Measurements from ENCODE around the gene TOR1AIP2.
A peak's percentile ranks its signal among the peaks of the same experiment; 100 is the strongest.

TOR1AIP2 gene

GRCh38 chr1:179881642-179882252, 4.1 kb upstream of the TOR1AIP2 start:
- H3K36me3 ChIP-seq (ENCODE audit: insufficient read depth, low read length): peaks cover 23% of the 10 kb centered on the region
- H2AFZ ChIP-seq (ENCODE audit: low read depth, low read length): peak overlapping the region; percentile 94
- H3K79me2 ChIP-seq (ENCODE audit: insufficient read depth, low read length): peaks cover 70% of the 10 kb centered on the region
- H3K9me3 ChIP-seq (ENCODE audit: insufficient read depth, low read length, severe bottlenecking): no peaks in the 10 kb centered on the region
- DNase-seq: no peak
- ATAC-seq (ENCODE audit: insufficient read depth, low read depth): peak; percentile 15; the same call in 2 of the 3 replicates
- TF ChIP-seq EZH2 (IDR thresholded peaks at IDR 0.05; ENCODE audit: borderline replicate concordance, low read depth, low read length, severe bottlenecking): no peak
- TF ChIP-seq CTCF (IDR thresholded peaks at IDR 0.05; ENCODE audit: borderline replicate concordance, extremely low read depth, low read length, poor library complexity, severe bottlenecking): peak; percentile 4
- H3K27ac ChIP-seq (ENCODE audit: low read length): peak overlapping the region; percentile 94
- peaks cover 59% of the 10 kb centered on the region for H3K4me1 ChIP-seq (ENCODE audit: insufficient read depth, low read length)
- no peaks in the 10 kb centered on the region for H4K20me1 ChIP-seq (ENCODE audit: insufficient read depth, low read length)
- peak overlapping the region; percentile 83 for H3K9ac ChIP-seq (ENCODE audit: low read depth, low read length)
- H3K4me3 ChIP-seq (ENCODE audit: low read depth in 1 of 2, low read length in 2 of 2): peak overlapping the region; percentile 48 to 86
- H3K27me3 ChIP-seq (ENCODE audit: insufficient read depth, low read length, poor library complexity): no peaks in the 10 kb centered on the region
- peak overlapping the region; percentile 73 for H3K4me2 ChIP-seq (ENCODE audit: insufficient read depth, low read length)

GRCh38 chr1:179879797-179880196, 2.2 kb upstream of the TOR1AIP2 start:
- H2AFZ ChIP-seq (ENCODE audit: low read depth, low read length): no peak overlapping the region
- H3K4me1 ChIP-seq (ENCODE audit: insufficient read depth, low read length): peaks cover 58% of the 10 kb centered on the region
- H3K79me2 ChIP-seq (ENCODE audit: insufficient read depth, low read length): peaks cover 70% of the 10 kb centered on the region
- no peak for TF ChIP-seq CTCF (IDR thresholded peaks at IDR 0.05; ENCODE audit: borderline replicate concordance, extremely low read depth, low read length, poor library complexity, severe bottlenecking)
- TF ChIP-seq EZH2 (IDR thresholded peaks at IDR 0.05; ENCODE audit: borderline replicate concordance, low read depth, low read length, severe bottlenecking): no peak
- no peaks in the 10 kb centered on the region for H3K27me3 ChIP-seq (ENCODE audit: insufficient read depth, low read length, poor library complexity)
- no peak for ATAC-seq (ENCODE audit: insufficient read depth, low read depth)
- H3K27ac ChIP-seq (ENCODE audit: low read length): no peak overlapping the region
- peaks cover 19% of the 10 kb centered on the region for H3K36me3 ChIP-seq (ENCODE audit: insufficient read depth, low read length)
- no peak for DNase-seq
- H3K9me3 ChIP-seq (ENCODE audit: insufficient read depth, low read length, severe bottlenecking): no peaks in the 10 kb centered on the region
- H3K4me3 ChIP-seq (ENCODE audit: low read depth in 1 of 2, low read length in 2 of 2): no peak overlapping the region
- no peaks in the 10 kb centered on the region for H4K20me1 ChIP-seq (ENCODE audit: insufficient read depth, low read length)
- no peak overlapping the region for H3K9ac ChIP-seq (ENCODE audit: low read depth, low read length)
- no peak overlapping the region for H3K4me2 ChIP-seq (ENCODE audit: insufficient read depth, low read length)

GRCh38 chr1:179876300-179876715, 1.3 kb downstream of the TOR1AIP2 start:
- H4K20me1 ChIP-seq (ENCODE audit: insufficient read depth, low read length): peaks cover 9% of the 10 kb centered on the region; the same call in 1 of the 2 replicates
- ATAC-seq (ENCODE audit: insufficient read depth, low read depth) (no peak), DNase-seq (no peak)
- peak overlapping the region; percentile 65 for H3K9ac ChIP-seq (ENCODE audit: low read depth, low read length)
- H3K4me1 ChIP-seq (ENCODE audit: insufficient read depth, low read length): peaks cover 52% of the 10 kb centered on the region
- peaks cover 73% of the 10 kb centered on the region for H3K79me2 ChIP-seq (ENCODE audit: insufficient read depth, low read length)
- H3K27me3 ChIP-seq (ENCODE audit: insufficient read depth, low read length, poor library complexity): no peaks in the 10 kb centered on the region
- no peak overlapping the region; the same call in 1 of the 2 replicates for H3K27ac ChIP-seq (ENCODE audit: low read length)
- H3K4me2 ChIP-seq (ENCODE audit: insufficient read depth, low read length): peak overlapping the region; percentile 98
- H3K36me3 ChIP-seq (ENCODE audit: insufficient read depth, low read length): peaks cover 32% of the 10 kb centered on the region
- peak overlapping the region; percentile 93 for H3K4me3 ChIP-seq (ENCODE audit: low read depth in 1 of 2, low read length in 2 of 2)
- TF ChIP-seq CTCF (IDR thresholded peaks at IDR 0.05; ENCODE audit: borderline replicate concordance, extremely low read depth, low read length, poor library complexity, severe bottlenecking) (no peak), EZH2 (IDR thresholded peaks at IDR 0.05; ENCODE audit: borderline replicate concordance, low read depth, low read length, severe bottlenecking) (no peak)
- H3K9me3 ChIP-seq (ENCODE audit: insufficient read depth, low read length, severe bottlenecking): no peaks in the 10 kb centered on the region
- no peak overlapping the region for H2AFZ ChIP-seq (ENCODE audit: low read depth, low read length)
